HK-2 (cell line): Measurements from ENCODE around the gene TRAIP.
"Not testable (repeated sequence)": the region's sequence is repeated elsewhere in the genome, so short reads cannot be mapped to it uniquely, and the experiment has no call there.

Source experiments
- DNase-seq: peaks from one replicate; pipeline ENCODE4 v3.0.0-alpha.2; 2018; ENCODE audit not compliant: unreplicated experiment

Gene TRAIP, protein sequence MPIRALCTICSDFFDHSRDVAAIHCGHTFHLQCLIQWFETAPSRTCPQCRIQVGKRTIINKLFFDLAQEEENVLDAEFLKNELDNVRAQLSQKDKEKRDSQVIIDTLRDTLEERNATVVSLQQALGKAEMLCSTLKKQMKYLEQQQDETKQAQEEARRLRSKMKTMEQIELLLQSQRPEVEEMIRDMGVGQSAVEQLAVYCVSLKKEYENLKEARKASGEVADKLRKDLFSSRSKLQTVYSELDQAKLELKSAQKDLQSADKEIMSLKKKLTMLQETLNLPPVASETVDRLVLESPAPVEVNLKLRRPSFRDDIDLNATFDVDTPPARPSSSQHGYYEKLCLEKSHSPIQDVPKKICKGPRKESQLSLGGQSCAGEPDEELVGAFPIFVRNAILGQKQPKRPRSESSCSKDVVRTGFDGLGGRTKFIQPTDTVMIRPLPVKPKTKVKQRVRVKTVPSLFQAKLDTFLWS

DNA sequence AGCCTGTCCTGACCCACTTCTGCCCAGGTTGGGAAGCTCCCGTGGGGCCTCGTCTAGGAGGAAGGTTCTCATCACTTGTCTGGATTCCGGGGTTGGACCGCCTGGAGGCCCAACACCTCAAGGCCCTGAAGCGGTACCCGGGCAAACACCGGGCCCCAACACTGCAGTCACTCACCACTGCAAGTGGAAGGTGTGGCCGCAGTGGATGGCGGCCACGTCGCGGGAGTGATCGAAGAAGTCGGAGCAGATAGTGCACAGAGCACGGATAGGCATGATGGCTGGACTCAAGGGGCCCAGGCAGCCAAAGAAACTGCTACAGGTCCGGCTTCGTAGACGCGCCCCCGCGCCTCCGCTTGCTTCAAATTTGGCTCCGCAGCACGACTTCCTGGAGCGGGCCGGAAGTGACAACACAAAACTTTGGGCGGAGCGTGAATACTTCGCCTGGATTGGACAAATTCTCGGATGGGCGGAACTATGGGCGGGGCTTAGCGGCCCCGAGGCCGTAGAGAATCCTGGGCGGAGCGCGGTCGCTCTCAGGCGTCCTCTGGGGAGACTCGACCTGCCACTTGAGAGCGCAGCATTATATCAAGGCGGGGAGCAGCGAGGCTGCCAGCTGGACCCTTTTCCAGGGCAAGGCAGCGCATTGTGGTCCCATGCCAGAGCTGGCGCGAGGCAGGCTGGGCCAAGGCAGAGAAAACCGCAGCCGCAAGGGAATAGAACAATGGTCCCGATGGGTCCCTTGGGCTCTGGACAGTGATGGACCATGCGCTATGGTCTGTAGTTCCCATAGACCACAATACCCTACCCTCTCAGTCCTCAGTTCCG lies at the start of gene TRAIP:
TRAIP (minus strand) TSS at position 384 of the 825 bp plus-strand sequence; CDS start at position 273, 111 bp downstream.
- peak; percentile 87 for DNase-seq

DNA sequence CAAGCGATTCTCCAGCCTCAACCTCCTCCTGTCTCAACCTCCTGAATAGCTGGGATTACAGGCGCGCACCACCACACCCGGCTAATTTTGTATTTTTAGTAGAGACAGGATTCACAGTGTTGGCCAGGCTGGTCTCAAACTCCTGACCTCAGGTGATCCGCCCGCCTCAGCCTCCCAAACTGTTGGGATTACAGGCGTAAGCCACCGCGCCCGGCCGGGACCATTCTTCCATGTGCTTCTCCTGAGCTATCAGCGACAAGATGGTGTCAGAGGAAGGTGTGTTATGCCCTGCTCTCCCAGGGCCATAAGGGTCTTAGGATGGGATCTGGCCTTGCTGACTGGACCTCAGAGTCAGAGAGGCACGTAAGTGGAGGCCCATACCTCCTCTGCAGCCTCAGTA lies 48.1 kb upstream of the TRAIP start:
- not testable (repeated sequence) for DNase-seq

DNA sequence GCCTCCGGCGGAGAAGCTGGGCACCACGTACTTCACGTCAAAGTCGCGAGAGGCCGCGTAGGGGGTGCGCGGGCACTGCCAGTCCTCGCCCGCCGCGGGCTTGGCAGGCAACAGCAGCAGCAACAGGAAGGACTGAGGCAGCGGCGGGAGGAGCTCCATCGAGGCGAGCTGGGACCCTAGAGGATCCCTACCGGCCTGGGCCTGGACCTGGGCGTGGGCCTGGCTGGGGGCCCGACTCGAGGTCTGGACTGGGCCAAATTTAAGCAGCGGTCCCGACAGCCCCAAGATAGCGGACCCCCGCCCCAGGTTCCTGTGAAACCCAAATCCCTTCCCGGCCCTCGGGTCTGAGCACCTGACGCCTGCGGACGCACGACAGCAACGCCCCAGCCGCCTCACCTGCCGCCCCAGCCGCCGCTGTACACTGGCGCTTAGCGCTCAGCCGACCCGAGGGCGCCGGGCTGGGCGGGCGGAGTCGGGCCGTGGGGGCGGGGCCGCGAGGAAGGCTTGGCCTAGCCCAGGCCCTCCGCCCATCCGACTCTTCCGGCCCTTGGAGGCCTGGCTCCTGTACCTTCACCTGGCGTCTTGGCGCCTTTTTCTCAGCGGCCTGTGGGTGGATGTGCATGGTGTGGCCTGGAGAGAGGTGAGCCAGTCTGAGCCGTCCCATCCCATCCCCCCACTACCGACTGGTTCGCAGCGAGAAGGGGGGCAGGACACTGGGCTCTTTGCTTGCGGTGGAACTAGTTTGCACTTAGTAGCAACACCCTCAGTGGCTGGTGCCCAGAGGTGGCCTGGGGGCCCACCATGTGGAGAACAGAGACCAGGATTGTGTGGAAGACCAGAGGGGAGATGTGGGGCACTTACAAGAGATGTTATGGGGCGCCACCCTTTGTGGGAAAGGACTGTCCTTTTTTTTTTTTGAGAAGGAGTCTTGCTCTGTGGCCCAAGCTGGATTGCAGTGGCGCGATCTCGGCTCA lies 47.4 kb upstream of the TRAIP start, which contains the start of gene MST1R:
MST1R (minus strand) TSS at position 423 of the 974 bp plus-strand sequence; CDS start at position 159, 264 bp downstream.
- no peak for DNase-seq

DNA sequence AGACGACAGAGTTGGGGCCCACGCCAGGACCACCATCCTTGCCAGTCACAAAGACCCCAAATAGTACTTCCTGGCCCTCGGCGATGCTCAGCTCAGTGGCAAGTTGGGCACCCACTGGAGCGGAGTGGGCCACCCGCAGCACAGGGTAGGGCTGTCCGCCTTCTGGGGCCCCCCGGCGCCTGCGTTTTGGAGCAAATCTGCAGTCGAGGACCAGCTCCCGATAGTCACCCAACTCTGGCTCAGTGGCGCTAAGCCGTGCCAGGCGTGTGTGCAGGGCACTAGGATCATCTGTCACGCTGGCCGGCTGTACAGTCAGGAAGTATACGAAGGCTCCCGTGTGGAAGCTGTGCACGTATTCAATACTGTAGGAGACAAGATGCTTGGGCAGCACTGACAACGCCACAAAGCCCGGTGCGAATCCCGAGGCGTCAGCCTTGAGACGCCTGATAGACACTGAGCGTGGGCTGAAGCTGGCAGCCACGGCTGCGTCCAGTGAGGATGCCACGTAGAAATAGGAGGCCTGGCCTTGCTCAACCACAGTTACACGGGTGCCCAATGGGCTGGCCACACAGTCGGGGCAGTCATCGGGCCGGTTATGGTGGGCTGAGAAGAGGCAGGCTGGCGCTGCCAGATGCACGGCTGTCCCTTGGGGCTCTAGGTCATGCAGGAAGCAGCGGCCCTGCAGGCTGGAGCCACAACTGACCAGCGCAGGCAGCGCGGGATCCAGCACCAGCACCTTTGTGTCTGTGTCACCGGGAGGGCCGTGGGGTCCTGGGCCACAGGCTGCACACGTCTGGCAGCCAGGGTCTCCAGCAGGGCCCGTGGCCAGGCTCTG lies 46.4 kb upstream of the TRAIP start:
- no peak for DNase-seq

DNA sequence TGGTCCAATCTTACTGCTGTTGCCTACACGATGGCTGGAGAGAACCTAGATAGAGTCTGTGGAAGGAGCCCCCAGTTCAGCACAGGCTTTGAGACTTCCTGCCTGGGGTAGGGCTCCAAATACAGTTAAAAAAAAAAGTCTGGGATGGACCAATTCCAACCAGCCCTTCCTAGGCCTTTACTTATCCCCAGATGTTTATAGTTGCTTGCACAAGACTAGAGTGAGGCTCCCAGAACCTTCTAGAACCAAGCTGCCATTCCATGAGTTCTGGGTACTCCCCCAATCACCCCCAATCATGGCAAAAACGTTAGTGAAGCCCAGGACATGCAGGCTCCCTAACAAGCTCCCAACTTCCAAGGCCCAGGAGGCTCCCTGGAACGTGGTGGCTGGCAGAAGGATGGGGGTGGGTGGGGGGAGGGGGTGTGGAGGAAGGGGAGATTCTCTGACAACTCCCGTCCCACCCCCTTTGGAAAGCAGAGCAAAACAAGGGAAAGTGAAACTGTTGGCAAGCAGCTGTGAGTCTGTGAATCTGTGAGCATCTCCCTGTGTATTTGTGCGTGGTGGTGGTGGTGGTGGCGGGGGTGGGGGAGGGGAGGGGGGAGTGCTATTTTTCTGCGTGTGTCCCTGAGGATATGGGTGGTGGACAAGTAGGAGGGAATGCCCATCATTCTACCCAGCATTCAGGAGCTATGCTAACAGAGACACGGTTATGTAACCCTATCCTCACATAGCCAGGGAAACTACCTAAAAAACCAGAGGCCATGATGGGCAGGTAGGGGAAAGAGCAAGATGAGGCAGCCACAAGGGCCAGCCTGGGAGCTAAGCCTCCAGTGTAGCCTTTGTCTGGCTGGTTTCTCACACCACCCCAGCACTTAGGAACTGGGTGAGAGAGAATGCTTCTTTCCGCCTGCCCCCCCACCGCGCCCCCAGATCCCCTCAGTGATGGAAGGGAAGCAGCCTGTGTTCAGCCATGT lies 45.3 kb upstream of the TRAIP start:
- DNase-seq: no peak

DNA sequence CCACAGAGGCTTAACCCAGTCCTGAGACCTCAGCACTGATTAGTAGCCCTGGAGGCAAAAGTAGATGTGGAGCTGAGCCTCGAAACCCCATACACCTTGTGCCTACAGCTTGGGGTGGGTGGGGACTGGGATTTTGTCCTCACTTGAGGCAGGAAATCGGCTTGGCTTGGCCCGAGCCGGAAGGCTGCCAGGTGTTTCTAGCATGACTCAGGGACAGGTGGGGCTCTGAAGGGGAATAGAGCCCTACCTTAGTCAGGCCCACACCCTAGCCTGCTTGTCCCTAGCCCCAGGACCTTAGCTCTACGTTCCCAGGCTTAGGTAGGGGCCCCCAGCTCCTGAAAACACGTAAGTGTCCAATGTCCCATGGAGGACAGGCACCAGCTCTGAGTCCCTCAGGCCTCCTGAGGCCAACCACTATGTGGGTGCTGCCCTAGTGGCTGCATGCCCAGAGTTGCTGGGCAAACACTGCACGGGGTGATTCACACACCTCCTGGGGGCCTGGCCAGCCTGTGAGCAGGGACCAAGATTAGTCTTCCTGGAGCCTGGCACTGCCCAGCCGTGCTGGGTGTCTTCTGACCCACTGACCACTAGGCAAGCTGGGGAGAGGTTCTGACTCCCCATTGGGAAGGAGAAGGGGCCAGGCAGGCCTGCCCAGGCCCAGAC lies 44.3 kb upstream of the TRAIP start:
- peak; percentile 64 for DNase-seq

DNA sequence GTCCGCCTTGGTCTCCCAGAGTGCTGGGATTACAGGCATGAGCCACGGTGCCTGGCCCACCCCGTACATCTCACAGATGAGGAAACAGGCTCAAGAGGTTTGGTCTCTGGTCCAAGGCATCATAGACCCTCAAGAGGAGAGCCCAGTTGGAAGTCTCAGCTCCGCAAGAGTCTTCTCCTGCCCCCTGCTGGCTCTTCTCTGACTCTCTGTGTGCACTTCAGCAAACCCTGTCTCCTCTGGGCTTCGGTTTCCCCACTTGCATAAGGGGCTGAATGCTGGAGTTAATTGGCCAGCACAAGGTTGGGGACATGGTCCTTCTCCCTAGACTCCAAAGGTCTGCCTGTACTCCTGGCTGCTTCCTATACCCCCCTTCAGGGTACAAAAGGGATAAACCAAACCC lies 43.5 kb upstream of the TRAIP start:
- DNase-seq: no peak

DNA sequence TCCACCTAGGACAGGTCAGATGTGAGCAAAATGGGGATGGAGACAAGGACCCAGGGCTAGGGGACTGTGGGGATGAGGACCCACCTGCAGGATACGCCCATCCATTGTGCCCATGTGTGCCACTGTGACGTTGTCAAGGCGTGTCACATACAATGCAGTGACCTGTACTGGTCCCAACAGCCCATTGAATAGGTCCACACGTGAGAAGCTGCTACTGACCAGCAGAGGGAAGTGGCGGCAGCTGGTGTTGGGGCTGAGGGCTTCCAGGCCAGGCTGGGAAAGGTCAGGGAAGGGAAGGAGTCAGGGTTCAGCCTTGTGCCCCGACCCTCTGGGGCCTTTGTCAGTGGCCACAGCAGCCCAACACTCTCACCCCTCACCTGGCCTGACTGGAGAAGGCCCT lies 42.6 kb upstream of the TRAIP start:
- no peak for DNase-seq

DNA sequence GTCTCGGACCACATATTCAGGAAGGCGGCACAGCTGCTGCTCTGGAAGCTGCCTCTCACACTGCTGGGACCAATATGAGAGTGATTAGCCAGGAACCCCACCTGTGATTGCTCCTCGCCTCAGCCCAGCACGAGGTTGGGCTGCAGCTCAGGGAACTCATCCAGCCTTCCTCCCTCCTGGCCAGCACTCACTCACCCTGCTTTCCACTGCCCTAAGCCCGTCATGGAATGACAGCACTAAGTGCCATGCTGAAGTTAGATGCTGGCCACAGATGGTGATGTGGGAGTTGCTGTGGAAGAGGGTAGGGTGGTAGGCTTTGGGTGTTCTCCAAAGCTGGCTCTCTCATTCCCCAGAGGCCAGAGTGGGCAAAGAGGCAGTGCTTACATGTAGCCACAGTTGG lies 40.0 kb upstream of the TRAIP start:
- no peak for DNase-seq

DNA sequence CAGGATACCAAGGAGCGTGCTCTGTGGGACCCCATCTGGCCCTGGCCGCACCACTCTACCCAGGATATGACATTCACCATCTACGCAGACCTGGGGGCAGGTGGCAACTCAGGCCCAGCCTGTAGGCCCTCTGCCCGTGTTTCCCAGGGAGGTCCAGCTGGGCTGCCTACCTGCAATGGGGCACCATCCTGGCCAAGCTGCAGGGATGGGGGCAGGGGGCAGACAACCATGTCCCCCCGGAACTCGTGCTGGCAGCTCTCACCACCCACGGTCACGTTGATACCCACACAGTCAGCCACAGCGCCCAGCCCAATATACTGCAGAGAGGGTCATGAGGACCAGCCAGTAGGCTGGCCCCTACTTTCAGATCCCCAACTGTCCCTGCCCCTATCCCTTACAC lies 39.4 kb upstream of the TRAIP start:
- DNase-seq: no peak

DNA sequence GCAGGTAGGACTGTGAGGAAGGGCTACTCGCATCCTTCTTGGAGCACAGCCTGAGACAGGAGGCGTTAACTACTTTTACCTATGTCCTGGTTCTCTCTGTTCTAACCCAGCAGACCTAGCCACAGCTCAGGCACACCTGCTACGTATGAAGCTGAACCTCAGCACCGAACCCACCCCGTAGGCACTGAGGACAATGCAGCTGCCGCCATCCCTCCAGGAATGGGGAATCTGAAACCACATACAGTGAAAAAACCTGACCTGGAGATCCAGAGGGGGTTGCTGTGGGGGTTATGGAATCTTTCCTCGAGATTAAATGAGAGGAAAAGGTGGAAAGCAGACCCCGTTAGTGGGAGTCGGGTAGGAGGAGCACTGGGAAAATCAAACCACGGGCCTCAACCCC lies 32.9 kb upstream of the TRAIP start:
- DNase-seq: no peak

DNA sequence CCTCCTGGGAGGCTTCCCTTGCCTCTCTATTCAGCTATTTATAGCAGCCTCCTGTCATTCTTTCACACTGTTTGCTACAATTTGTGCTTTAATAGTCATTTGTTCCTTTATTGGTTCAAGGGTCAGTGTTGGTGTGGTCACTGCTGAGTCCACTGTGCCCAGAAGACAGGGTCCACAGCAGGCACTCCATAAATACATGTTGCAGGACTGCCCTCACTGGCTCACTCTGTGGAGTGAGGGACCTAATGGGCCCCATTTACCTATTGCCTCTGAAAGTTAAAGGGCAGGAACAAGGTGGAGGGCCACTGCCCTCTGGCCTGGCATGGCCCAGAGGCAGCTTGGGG lies 30.5 kb upstream of the TRAIP start:
- DNase-seq: no peak

DNA sequence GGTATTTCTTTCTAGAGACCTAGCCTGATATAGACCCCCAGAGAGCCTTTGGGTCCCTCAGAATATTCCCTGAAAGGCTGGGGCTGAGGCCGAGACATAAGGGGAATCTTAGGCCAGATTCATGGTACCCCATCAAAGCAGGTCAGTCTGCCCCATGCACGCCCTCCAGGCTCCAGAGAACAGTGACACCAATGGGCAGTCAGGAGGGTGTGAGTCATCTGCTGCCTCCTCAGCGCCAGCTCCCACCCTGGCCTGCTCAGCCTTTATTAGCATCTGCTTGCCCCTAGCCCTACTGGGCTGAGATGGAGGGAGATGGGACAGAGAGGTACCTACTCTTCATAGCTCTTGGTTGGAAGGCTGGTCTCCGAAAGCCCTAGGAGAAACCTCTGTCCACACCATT lies 27.6 kb upstream of the TRAIP start:
- no peak for DNase-seq

DNA sequence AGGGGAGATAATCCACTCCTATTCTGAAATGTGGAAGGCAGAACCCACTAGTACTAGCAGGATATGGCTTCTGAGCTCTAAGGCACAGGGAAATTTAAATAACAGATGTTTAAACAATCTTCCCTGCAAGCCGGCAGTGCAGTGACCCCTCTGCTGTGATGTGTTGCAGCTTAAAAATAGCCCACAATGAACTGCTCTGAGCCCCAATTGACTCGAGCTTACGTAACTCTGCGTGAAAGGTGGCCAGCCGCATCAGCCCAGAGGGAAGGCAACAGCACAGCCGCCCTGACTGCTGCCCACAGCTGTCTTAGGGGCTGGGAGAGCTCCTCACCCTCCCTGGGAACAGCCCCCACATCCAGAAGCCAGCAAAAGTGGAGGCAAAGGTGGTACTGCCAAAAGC lies 25.8 kb upstream of the TRAIP start:
- DNase-seq: no peak

DNA sequence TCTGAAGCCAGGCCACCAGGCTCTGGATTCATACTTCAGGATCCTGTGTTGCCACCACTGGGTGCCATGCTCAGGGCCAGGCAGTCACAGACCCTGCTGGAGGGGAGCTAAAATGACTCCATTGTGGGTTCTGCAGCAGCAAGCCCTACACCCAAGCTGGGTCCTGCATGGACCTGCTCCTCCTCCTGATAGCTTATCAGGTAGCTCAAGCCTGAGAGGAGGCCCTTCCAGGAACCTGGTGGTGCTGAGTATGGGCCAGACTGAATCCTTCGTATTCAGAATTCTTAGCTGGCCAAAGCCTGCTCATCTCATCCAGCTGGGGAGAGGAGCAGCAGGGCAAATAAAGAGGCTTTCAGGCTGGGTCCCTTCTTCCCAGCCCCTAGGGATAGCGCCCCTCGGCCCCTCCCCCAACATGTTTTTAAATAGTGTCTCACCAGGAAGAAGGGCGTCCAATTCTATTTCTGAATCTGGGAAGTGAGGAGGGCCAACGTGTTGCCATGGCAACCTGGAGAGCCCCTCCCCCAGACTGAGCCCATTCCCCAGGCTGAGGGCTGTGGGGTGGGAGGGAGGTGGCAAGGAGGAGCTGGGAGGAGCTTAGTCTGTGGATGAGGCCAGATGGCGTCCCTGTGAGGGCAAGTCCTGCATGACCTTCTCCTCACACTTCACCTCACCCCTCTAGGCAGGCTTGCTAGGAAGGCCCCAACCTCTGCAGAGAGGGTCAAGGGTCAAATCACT lies 24.4 kb upstream of the TRAIP start:
- no peak for DNase-seq

DNA sequence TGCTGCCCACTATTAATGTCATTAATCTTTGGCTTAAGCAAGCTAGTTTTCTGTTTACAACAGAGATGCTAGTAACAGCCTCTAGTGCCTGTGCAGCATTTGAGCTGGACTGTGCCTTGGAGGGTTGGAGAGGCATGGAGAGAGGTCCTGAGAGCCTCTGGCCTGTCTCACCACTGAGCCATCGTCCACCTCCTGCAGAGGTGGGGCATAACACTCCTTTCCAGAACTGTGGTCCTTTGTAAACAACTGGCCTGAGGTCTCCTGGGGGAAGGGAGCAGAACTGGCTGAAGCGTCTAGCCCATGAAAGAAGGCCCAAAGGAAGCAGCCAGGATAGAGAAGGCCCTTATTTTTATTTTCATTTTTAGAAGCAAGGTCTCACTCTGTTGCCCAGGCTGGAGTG lies 23.4 kb upstream of the TRAIP start:
- no peak for DNase-seq

DNA sequence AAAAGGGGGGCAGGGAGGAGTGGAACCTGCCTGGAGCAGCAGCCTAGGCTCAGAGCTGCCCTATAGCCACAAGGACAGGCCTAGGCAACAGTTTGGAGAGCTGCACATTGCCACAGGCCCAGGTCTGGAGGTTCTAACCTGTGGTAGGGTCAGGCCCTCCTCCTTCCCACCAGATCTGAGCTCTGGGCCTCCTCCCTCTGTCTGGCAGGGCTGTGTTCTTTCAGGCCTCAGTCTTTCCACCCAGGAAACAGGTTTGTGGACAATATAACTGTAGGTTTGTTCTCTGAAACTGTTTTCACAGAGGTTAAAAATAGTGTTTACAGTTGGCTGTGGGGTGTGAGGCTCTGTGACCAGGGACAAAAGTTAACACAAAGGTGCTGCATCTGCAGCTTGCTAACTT lies 22.3 kb upstream of the TRAIP start:
- no peak for DNase-seq

DNA sequence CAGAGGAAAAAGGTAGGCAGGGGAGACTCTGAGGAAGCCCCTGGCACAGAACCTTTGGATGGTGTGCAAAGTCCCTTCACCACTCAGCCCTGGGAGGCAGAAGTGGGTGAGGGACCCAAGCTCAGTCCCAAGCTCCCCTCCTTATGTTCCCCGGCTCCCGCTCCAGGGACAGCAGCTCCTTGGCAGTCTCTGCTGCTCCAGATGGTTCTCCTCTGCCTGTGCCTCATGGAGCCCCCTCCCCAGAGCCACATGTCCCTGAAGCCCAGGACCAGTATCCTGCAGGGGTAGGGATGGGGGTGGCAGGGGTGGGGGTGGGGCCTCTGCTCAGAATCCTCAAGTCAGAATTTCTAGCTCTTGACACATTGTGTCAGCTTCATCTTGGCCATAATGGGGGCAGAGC lies 21.4 kb upstream of the TRAIP start:
- no peak for DNase-seq
